PC-9 (cell line): ENCODE data around the gene MYO18A.

ENCODE experiments used
- EZH2 ChIP-seq: fragments of 200-600 bp; sonication (generic); IDR thresholded peaks from 2 replicates; pipeline ENCODE4 v1.8.0; 2017; ENCODE audit warnings: antibody characterized with exemption, low read depth
- TF ChIP-seq, protein P1 (sequence below): fragments of 200-600 bp; sonication (generic); conservative IDR thresholded peaks from 2 replicates; pipeline ENCODE4 v1.6.1; 2017; ENCODE audit warnings: mixed run types, antibody characterized with exemption, mild to moderate bottlenecking, moderate library complexity

- TF ChIP-seq, protein P1, sequence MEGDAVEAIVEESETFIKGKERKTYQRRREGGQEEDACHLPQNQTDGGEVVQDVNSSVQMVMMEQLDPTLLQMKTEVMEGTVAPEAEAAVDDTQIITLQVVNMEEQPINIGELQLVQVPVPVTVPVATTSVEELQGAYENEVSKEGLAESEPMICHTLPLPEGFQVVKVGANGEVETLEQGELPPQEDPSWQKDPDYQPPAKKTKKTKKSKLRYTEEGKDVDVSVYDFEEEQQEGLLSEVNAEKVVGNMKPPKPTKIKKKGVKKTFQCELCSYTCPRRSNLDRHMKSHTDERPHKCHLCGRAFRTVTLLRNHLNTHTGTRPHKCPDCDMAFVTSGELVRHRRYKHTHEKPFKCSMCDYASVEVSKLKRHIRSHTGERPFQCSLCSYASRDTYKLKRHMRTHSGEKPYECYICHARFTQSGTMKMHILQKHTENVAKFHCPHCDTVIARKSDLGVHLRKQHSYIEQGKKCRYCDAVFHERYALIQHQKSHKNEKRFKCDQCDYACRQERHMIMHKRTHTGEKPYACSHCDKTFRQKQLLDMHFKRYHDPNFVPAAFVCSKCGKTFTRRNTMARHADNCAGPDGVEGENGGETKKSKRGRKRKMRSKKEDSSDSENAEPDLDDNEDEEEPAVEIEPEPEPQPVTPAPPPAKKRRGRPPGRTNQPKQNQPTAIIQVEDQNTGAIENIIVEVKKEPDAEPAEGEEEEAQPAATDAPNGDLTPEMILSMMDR: no peak
- TF ChIP-seq EZH2: no peak
Measured at GRCh38 chr17:29091606-29092289, 88.5 kb downstream of the MYO18A start.
